Breast epithelium (tissue), 4 donors: ENCODE measurements around the gene CRLF1. TPM values are rescaled to one million over a fixed set of nuclear protein-coding genes. Genes with fewer than 3 reads are reported as not detected.
A peak's percentile ranks its signal among the peaks of the same experiment; 100 is the strongest.
"Not testable (repeated sequence)": the region's sequence is repeated elsewhere in the genome, so short reads cannot be mapped to it uniquely, and the experiment has no call there.

Experiments
- DNase-seq, 2 donors: peaks; one replicate each; pipeline ENCODE4 v3.0.0-alpha.2; 2019; ENCODE audit warnings: low spot score in 2 of 2
- H3K27ac ChIP-seq, 2 donors: fragments of 200-600 bp; sonication (generic) in 1 of 2; one replicate each; pipeline ENCODE4 v1.5.1; 2016 to 2019; ENCODE audit warnings: mild to moderate bottlenecking in 1 of 2
- H3K27me3 ChIP-seq, 2 donors: fragments of 200-600 bp; sonication (generic) in 1 of 2; one replicate each; pipeline versions ENCODE4 v1.5.1 to v1.6.0; 2017 to 2019; ENCODE audit warnings: control low read depth in 1 of 2, mild to moderate bottlenecking in 1 of 2
- H3K36me3 ChIP-seq: fragments of 200-600 bp; one replicate; pipeline ENCODE4 v1.5.1; 2019
- H3K4me1 ChIP-seq, 2 donors: fragments of 200-600 bp; sonication (generic); one replicate each; pipeline ENCODE4 v1.5.1; 2016 to 2019; ENCODE audit warnings: control low read depth in 1 of 2
- H3K4me3 ChIP-seq, 3 donors: fragments of 200-600 bp; sonication (generic); 1 replicate in 2 of 3; 2 replicates in 1 of 3; pipeline ENCODE4 v1.5.1; 2016 to 2019; ENCODE audit warnings: mild to moderate bottlenecking in 3 of 3, moderate library complexity in 2 of 3
- H3K9me3 ChIP-seq, 2 donors: fragments of 200-600 bp; sonication (generic) in 1 of 2; one replicate each; pipeline ENCODE4 v1.5.1; 2016 to 2019; ENCODE audit warnings: control low read depth in 1 of 2
- CTCF ChIP-seq, 3 donors: fragments of 450-650 bp; IDR thresholded peaks; one replicate each; pipeline ENCODE4 v1.5.1; 2016 to 2017; ENCODE audit warnings: antibody characterized with exemption in 3 of 3, mild to moderate bottlenecking in 3 of 3, moderate library complexity in 3 of 3
- POLR2A ChIP-seq: fragments of 450-650 bp; IDR thresholded peaks from one replicate; pipeline ENCODE4 v1.6.1; 2016; ENCODE audit warnings: antibody characterized with exemption, mild to moderate bottlenecking, moderate library complexity
- POLR2AphosphoS5 ChIP-seq, 3 donors: sonication (generic); formaldehyde crosslinking; IDR thresholded peaks; one replicate each; pipeline ENCODE4 v1.6.1; 2017; ENCODE audit warnings: antibody characterized with exemption in 3 of 3
- intact Hi-C: fragments of 100-400 bp; cut with DNase I; formaldehyde crosslinking; loops from one replicate; pipeline ENCODE4 v1.15.1; 2023; ENCODE audit warnings: low total_unique reads
- total RNA-seq, 3 donors: library from RNA; depleted of rRNA; stranded (reverse); fragments of >200 nt; gene quantifications; one replicate each; pipeline ENCODE4 v1.1.0, GENCODE V29; 2016

The CRLF1 gene
- total RNA-seq, 3 donors from 2014 or later: 5.6 to 68.6 (median 21.0) TPM

GRCh38 chr19:18594096-18594823, 12.3 kb downstream of the CRLF1 start:
- Histone ChIP-seq H3K27ac (peak overlapping the region; percentile 48 to 75), H3K27me3 (no peaks in the 10 kb centered on the region), H3K9me3 (no peaks in the 10 kb centered on the region), H3K4me1 (peaks cover 8 to 14% of the 10 kb centered on the region in 2 donors), H3K4me3 (peak overlapping the region; percentile 24 to 68 (median 41)), H3K36me3 (no peaks in the 10 kb centered on the region)
- DNase-seq: peak; percentile 65 to 74
- intact Hi-C loops: loop anchor here (10.0 kb wide), 1 partner anchor 271 kb away; no protein-coding TSS in a partner anchor
- no peak for TF ChIP-seq POLR2A
- peak; percentile 26 to 91 (median 68) for TF ChIP-seq CTCF (IDR thresholded peaks at IDR 0.05)
- TF ChIP-seq POLR2AphosphoS5 (IDR thresholded peaks at IDR 0.05): no peak

GRCh38 chr19:18593367-18594095, 13.1 kb downstream of the CRLF1 start:
- Histone ChIP-seq H3K4me3 (peak overlapping the region; percentile 24 to 68 (median 41)), H3K36me3 (no peaks in the 10 kb centered on the region), H3K4me1 (peaks cover 8 to 14% of the 10 kb centered on the region in 2 donors), H3K27ac (peak overlapping the region; percentile 48 to 75), H3K9me3 (no peaks in the 10 kb centered on the region), H3K27me3 (no peaks in the 10 kb centered on the region)
- TF ChIP-seq CTCF (IDR thresholded peaks at IDR 0.05) (no peak), POLR2AphosphoS5 (IDR thresholded peaks at IDR 0.05) (no peak), POLR2A (no peak)
- intact Hi-C loops: loop anchor here (10.0 kb wide), 1 partner anchor 271 kb away; no protein-coding TSS in a partner anchor
- DNase-seq: no peak

DNA sequence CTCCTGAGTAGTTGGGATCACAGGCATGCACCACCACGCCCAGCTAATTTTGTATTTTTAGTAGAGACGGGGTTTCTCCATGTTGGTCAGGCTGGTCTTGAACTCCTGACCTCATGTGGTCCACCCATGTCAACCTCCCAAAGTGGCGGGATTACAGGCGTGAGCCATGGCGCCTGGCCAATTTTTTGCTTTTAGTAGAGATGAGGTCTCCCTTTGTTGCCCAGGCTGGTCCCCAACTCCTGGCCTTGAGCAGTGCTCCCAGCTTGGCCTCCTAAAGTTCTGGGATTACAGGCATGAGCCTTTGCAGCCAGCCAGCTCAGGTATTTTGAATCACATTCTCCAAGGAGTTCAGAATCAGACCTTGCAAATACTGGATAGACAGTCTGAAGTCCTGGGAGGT, 13.9 kb downstream of the CRLF1 start:
- H3K9me3 ChIP-seq, DNase-seq, H3K4me3 ChIP-seq, H3K36me3 ChIP-seq, H3K27ac ChIP-seq, H3K27me3 ChIP-seq: not testable (repeated sequence)
- peaks cover 8 to 19% of the 10 kb centered on the region in 2 donors for H3K4me1 ChIP-seq
- intact Hi-C loops: loop anchor here (10.0 kb wide), 1 partner anchor 272 kb away; no protein-coding TSS in a partner anchor

GRCh38 chr19:18591735-18592385, 14.7 kb downstream of the CRLF1 start:
- TF ChIP-seq CTCF (IDR thresholded peaks at IDR 0.05): no peak
- TF ChIP-seq POLR2A: no peak
- TF ChIP-seq POLR2AphosphoS5 (IDR thresholded peaks at IDR 0.05): peak in 1 of 3 donors; percentile 10
- intact Hi-C loops: loop anchor here (10.0 kb wide), 1 partner anchor 273 kb away; no protein-coding TSS in a partner anchor
- peak overlapping the region in 1 of 2 donors; percentile 64 for H3K27ac ChIP-seq
- no peaks in the 10 kb centered on the region for H3K36me3 ChIP-seq
- no peaks in the 10 kb centered on the region for H3K27me3 ChIP-seq
- DNase-seq: no peak
- peaks cover 8 to 19% of the 10 kb centered on the region in 2 donors for H3K4me1 ChIP-seq
- H3K4me3 ChIP-seq: no peak overlapping the region
- no peaks in the 10 kb centered on the region for H3K9me3 ChIP-seq
